HCT116 (cell line): ENCODE results near the gene SLC16A12. TPM values are rescaled to one million over a fixed set of nuclear protein-coding genes. Genes with fewer than 3 reads are reported as not detected.

ENCODE experiments used
- ATAC-seq: fragments of 200-7000 bp; cut with Tn5 transposase; 2 replicates; pipeline ENCODE4 v1.9.1; 2020; ENCODE audit warnings: mild to moderate bottlenecking, moderate library complexity
- BruUV-seq: library from RNA; stranded (reverse); fragments of 400-500 nt; replicated peaks from 2 replicates; lab custom pipeline; 2021; lab: Mats Ljungman, UMichigan
- CTCF ChIA-PET: fragments of 300-600 bp; sonication (Branson Sonifier 250); formaldehyde crosslinking; loops from one replicate; lab custom pipeline; 2021; ENCODE audit warnings: antibody characterized with exemption; lab: Charles Lee
- POLR2A ChIA-PET: fragments of 300-600, 350-600 bp; sonication (Branson Sonifier 250); formaldehyde crosslinking; loops from one replicate; lab custom pipeline; 2021; ENCODE audit warnings: antibody characterized with exemption; lab: Charles Lee
- RAD21 ChIA-PET, 2 experiments: fragments of 300-600 bp; sonication (Branson Sonifier 250); formaldehyde crosslinking; loops; one replicate each; lab custom pipeline; 2023; ENCODE audit warnings: low total read pairs in 2 of 2; ENCODE audit not compliant: uncharacterized antibody in 2 of 2, unreplicated experiment in 2 of 2, low non-redundant PET in 1 of 2; lab: Charles Lee
- DNase-seq: peaks from one replicate; pipeline ENCODE4 v3.0.0-alpha.2; 2010; ENCODE audit warnings: low read depth, low spot score
- H2AFZ ChIP-seq: fragments of 200-600 bp; shearing (Covaris generic), sonication (generic); 2 replicates; pipeline ENCODE4 v1.6.1; 2017; ENCODE audit warnings: low read depth, mixed run types, mixed read lengths, antibody characterized with exemption, low read length; ENCODE audit not compliant: poor library complexity, severe bottlenecking
- H3K27ac ChIP-seq: 2 replicates; pipeline ENCODE4 v1.5.1; 2012; ENCODE audit warnings: low read depth, low read length
- H3K27me3 ChIP-seq: fragments of 200-600 bp; sonication (generic); 2 replicates; pipeline ENCODE4 v1.6.1; 2016; ENCODE audit warnings: mixed run types, low read length, mixed read lengths; ENCODE audit not compliant: insufficient read depth
- H3K36me3 ChIP-seq, 2 experiments: fragments of 200-500 bp in 1 of 2; fragments of 200-600 bp in 1 of 2; sonication (Bioruptor generic) in 1 of 2; sonication (generic) in 1 of 2; 2 replicates each; pipeline versions ENCODE4 v1.5.1 to v1.6.1; 2014 to 2016; ENCODE audit warnings: low read length in 2 of 2, inconsistent platforms in 1 of 2, mixed read lengths in 1 of 2, mixed run types in 1 of 2; ENCODE audit not compliant: insufficient read depth in 2 of 2, control insufficient read depth in 1 of 2
- H3K4me1 ChIP-seq, 2 experiments: fragments of 200-600 bp in 1 of 2; sonication (generic) in 1 of 2; 2 replicates each; pipeline versions ENCODE4 v1.5.1 to v1.6.1; 2012 to 2017; ENCODE audit warnings: low read length in 2 of 2, inconsistent platforms in 1 of 2, mild to moderate bottlenecking in 1 of 2, mixed read lengths in 1 of 2, mixed run types in 1 of 2, moderate library complexity in 1 of 2; ENCODE audit not compliant: insufficient read depth in 2 of 2, control insufficient read depth in 1 of 2
- H3K4me2 ChIP-seq: fragments of 200-600 bp; sonication (generic); 2 replicates; pipeline ENCODE4 v1.6.1; 2017; ENCODE audit warnings: mixed run types, low read length, mixed read lengths
- H3K4me3 ChIP-seq, 2 experiments: fragments of 200-600 bp in 1 of 2; sonication (generic) in 1 of 2; replicated peaks in 1 of 2; 2 replicates each; pipeline ENCODE4 v1.5.1; 2011 to 2016; ENCODE audit warnings: low read length in 2 of 2, control low read depth in 1 of 2, low read depth in 1 of 2, mild to moderate bottlenecking in 1 of 2, mixed read lengths in 1 of 2, mixed run types in 1 of 2
- H3K79me2 ChIP-seq: fragments of 200-600 bp; sonication (generic); 2 replicates; pipeline ENCODE4 v1.6.1; 2017; ENCODE audit warnings: mild to moderate bottlenecking, mixed run types, low read length, moderate library complexity, mixed read lengths; ENCODE audit not compliant: insufficient read depth
- H3K9ac ChIP-seq: fragments of 200-600 bp; sonication (generic); 2 replicates; pipeline ENCODE4 v1.6.1; 2016; ENCODE audit warnings: low read length, mixed read lengths
- H3K9me2 ChIP-seq: fragments of 200-600 bp; sonication (generic), shearing (Covaris generic); 2 replicates; pipeline ENCODE4 v1.6.1; 2017; ENCODE audit warnings: mixed run types, mild to moderate bottlenecking, moderate library complexity; ENCODE audit not compliant: insufficient read depth
- H3K9me3 ChIP-seq, 2 experiments: fragments of 200-500 bp in 1 of 2; fragments of 200-600 bp in 1 of 2; sonication (Bioruptor generic) in 1 of 2; sonication (generic) in 1 of 2; 2 replicates each; pipeline ENCODE4 v1.6.1; 2014 to 2017; ENCODE audit warnings: low read length in 2 of 2, mixed read lengths in 2 of 2, inconsistent platforms in 1 of 2, low read depth in 1 of 2, mild to moderate bottlenecking in 1 of 2, mixed run types in 1 of 2, moderate library complexity in 1 of 2; ENCODE audit not compliant: control insufficient read depth in 1 of 2, insufficient read depth in 1 of 2
- H4K20me1 ChIP-seq: fragments of 200-600 bp; sonication (generic), shearing (Covaris generic); 2 replicates; pipeline ENCODE4 v1.6.1; 2017; ENCODE audit warnings: mixed run types, mild to moderate bottlenecking, moderate library complexity; ENCODE audit not compliant: insufficient read depth
- CBX3 ChIP-seq: IDR thresholded peaks from 2 replicates; pipeline ENCODE4 v1.6.1; 2012; ENCODE audit warnings: low read depth
- CTCF ChIP-seq, 3 experiments: fragments of 200-600 bp in 1 of 3; sonication (generic) in 1 of 3; IDR thresholded peaks in 2 of 3; conservative IDR thresholded peaks in 1 of 3; 2 replicates each; pipeline ENCODE4 v1.5.1; 2012 to 2017; ENCODE audit warnings: low read depth in 2 of 3, low read length in 2 of 3, antibody characterized with exemption in 1 of 3, borderline replicate concordance in 1 of 3, control low read depth in 1 of 3, mild to moderate bottlenecking in 1 of 3, mixed read lengths in 1 of 3, mixed run types in 1 of 3, moderate library complexity in 1 of 3; ENCODE audit not compliant: insufficient read depth in 1 of 3
- EGR1 ChIP-seq: IDR thresholded peaks from 2 replicates; pipeline ENCODE4 v1.6.1; 2012; ENCODE audit warnings: low read depth
- FOSL1 ChIP-seq: IDR thresholded peaks from 2 replicates; pipeline ENCODE4 v1.6.1; 2012; ENCODE audit warnings: low read depth
- JUND ChIP-seq: IDR thresholded peaks from 2 replicates; pipeline ENCODE4 v1.6.1; 2012
- MAX ChIP-seq: IDR thresholded peaks from 2 replicates; pipeline ENCODE4 v1.6.1; 2012
- POLR2A ChIP-seq: IDR thresholded peaks from 2 replicates; pipeline ENCODE4 v1.7.0; 2011; ENCODE audit warnings: borderline replicate concordance; ENCODE audit not compliant: insufficient read depth, insufficient read length; ENCODE audit errors: extremely low read depth
- POLR2AphosphoS5 ChIP-seq: IDR thresholded peaks from 2 replicates; pipeline ENCODE4 v1.6.1; 2011; ENCODE audit warnings: mild to moderate bottlenecking, low read depth, low read length, moderate library complexity
- RAD21 ChIP-seq: IDR thresholded peaks from 2 replicates; pipeline ENCODE4 v1.6.1; 2012; ENCODE audit warnings: low read depth, mild to moderate bottlenecking
- REST ChIP-seq: IDR thresholded peaks from 2 replicates; pipeline ENCODE4 v1.6.1; 2012; ENCODE audit warnings: low read depth
- SP1 ChIP-seq: IDR thresholded peaks from 2 replicates; pipeline ENCODE4 v1.6.1; 2012; ENCODE audit warnings: low read depth
- TCF7L2 ChIP-seq: IDR thresholded peaks from 2 replicates; pipeline ENCODE4 v1.7.0; 2011; ENCODE audit warnings: borderline replicate concordance, inconsistent platforms; ENCODE audit not compliant: insufficient read depth, insufficient read length; ENCODE audit errors: extremely low read depth
- YY1 ChIP-seq: IDR thresholded peaks from 2 replicates; pipeline ENCODE4 v1.6.1; 2011; ENCODE audit warnings: low read length, low read depth, moderate library complexity, mild to moderate bottlenecking; ENCODE audit not compliant: insufficient replicate concordance; ENCODE audit errors: extremely low read depth
- ZBTB33 ChIP-seq: IDR thresholded peaks from 2 replicates; pipeline ENCODE4 v1.6.1; 2011; ENCODE audit warnings: mild to moderate bottlenecking, low read length, moderate library complexity; ENCODE audit not compliant: insufficient replicate concordance; ENCODE audit errors: extremely low read depth
- ZFX ChIP-seq: fragments of 450-650 bp; IDR thresholded peaks from 2 replicates; pipeline ENCODE4 v1.6.1; 2017
- intact Hi-C: fragments of 100-400 bp; cut with micrococcal nuclease; formaldehyde crosslinking; loops from 2 replicates; pipeline ENCODE4 v1.10.0; 2022
- total RNA-seq: library from RNA; stranded (reverse); gene quantifications from one replicate; pipeline ENCODE4 v1.2.1, GENCODE V29; 2021; ENCODE audit not compliant: unreplicated experiment

SLC16A12 gene
- total RNA-seq, 1 experiment from 2014 or later = not detected

- no peaks in the 10 kb centered on the region for H4K20me1 ChIP-seq
- no peaks in the 10 kb centered on the region for H3K36me3 ChIP-seq
- BruUV-seq = no TSS peak
- H2AFZ ChIP-seq = no peak overlapping the region
- intact Hi-C loops = no loop called here
- H3K4me1 ChIP-seq = peaks cover 20 to 31% of the 10 kb centered on the region in 2 experiments
- RAD21 ChIA-PET = no interaction called here
- H3K9ac ChIP-seq = no peak overlapping the region
- no peak overlapping the region for H3K4me3 ChIP-seq
- H3K79me2 ChIP-seq = no peaks in the 10 kb centered on the region
- TF ChIP-seq POLR2AphosphoS5 (no peak), CBX3 (no peak), FOSL1 (no peak), EGR1 (no peak), JUND (no peak), REST (no peak), RAD21 (no peak), ZFX (no peak), YY1 (no peak), MAX (no peak), TCF7L2 (no peak), POLR2A (no peak), ZBTB33 (no peak), CTCF (IDR thresholded peaks at IDR 0.05 in 2 of 3, conservative IDR thresholded peaks at IDR 0.05 in 1 of 3; ENCODE audit: borderline replicate concordance in 1 of 3, insufficient read depth in 1 of 3, low read depth in 2 of 3, low read length in 2 of 3) (no peak), SP1 (no peak)
- TF ChIP-seq, all 23 proteins: peak for 0
- DNase-seq = no peak
- Histone ChIP-seq H3K27me3 (no peaks in the 10 kb centered on the region), H3K27ac (no peak overlapping the region), H3K9me3 (no peaks in the 10 kb centered on the region), H3K4me2 (no peak overlapping the region), H3K9me2 (no peaks in the 10 kb centered on the region)
- CTCF ChIA-PET = no interaction called here
- ATAC-seq = no peak
- POLR2A ChIA-PET = no interaction called here
Observed at GRCh38 chr10:89470628-89471027, 64.8 kb downstream of the SLC16A12 start.
